Ovary (tissue), 9 donors: ENCODE results near the gene GPR68. TPM values are rescaled to one million over a fixed set of nuclear protein-coding genes. Genes with fewer than 3 reads are reported as not detected.

Source experiments
- DNase-seq, 5 donors: peaks; one replicate each; pipeline ENCODE4 v3.0.0-alpha.2; 2019 to 2020
- H3K27ac ChIP-seq, 2 donors: fragments of 200-600 bp; one replicate each; pipeline versions ENCODE4 v1.5.1 to v1.8.0; 2019 to 2022
- H3K27me3 ChIP-seq: fragments of 200-600 bp; one replicate; pipeline ENCODE4 v1.8.0; 2022
- H3K36me3 ChIP-seq: fragments of 200-600 bp; sonication (generic); one replicate; pipeline ENCODE4 v1.5.1; 2019
- H3K4me1 ChIP-seq: one replicate; pipeline ENCODE4 v1.8.1; 2013; ENCODE audit warnings: mild to moderate bottlenecking, moderate library complexity; ENCODE audit not compliant: insufficient read depth
- H3K4me3 ChIP-seq: fragments of 200-600 bp; sonication (generic); one replicate; pipeline ENCODE4 v1.5.1; 2017
- H3K9me3 ChIP-seq, 2 donors: fragments of 200-600 bp in 1 of 2; sonication (generic) in 1 of 2; one replicate each; pipeline versions ENCODE4 v1.5.1 to v1.8.1; 2013 to 2019; ENCODE audit warnings: mild to moderate bottlenecking in 1 of 2, moderate library complexity in 1 of 2
- EP300 ChIP-seq: sonication (generic); formaldehyde crosslinking; IDR thresholded peaks from one replicate; pipeline ENCODE4 v1.6.1; 2017; ENCODE audit warnings: antibody characterized with exemption
- POLR2A ChIP-seq: fragments of 450-650 bp; IDR thresholded peaks from one replicate; pipeline ENCODE4 v1.6.1; 2017; ENCODE audit warnings: antibody characterized with exemption, mild to moderate bottlenecking, moderate library complexity
- WGBS, 3 donors: extraction: QIAGEN DNeasy Blood & Tissue Kit in 1 of 3; methylation state at CpG; one replicate each; pipeline versions ENCODE4 v1.1.5 to v1.1.7; 2013 to 2017; 5-methylcytosine and 5-hydroxymethylcytosine counted together
- intact Hi-C, 4 donors: fragments of 100-400 bp; cut with DNase I; formaldehyde crosslinking; loops; one replicate each; pipeline versions ENCODE4 v1.11.0 to v1.15.1; 2022 to 2023
- polyA plus RNA-seq, 2 donors: library from polyadenylated mRNA; stranded (reverse); fragments of 200-250 nt in 1 of 2; fragments of 350-450 nt in 1 of 2; fragmentation: Illumina TruSeq in 1 of 2; extraction: RNeasy Lipid Tissue Mini Kit (QIAGEN cat#74804) in 1 of 2; gene quantifications; one replicate each; pipeline ENCODE4 v1.2.3, GENCODE V29; 2013 to 2014
- total RNA-seq, 7 donors: library from RNA; depleted of rRNA in 2 of 7; stranded (reverse); fragments of >200 nt in 2 of 7; fragmentation: NEBNext Ultra II Directional in 3 of 7; extraction: Animal tissue kit (Norgen Biotek cat#: 25700) in 3 of 7; gene quantifications; one replicate each; pipeline versions ENCODE4 v1.1.0 to v1.2.4, GENCODE V29; 2016 to 2023
- TF ChIP-seq, protein P1 (sequence below), 3 donors: fragments of 450-650 bp in 2 of 3; fragments of 200-600 bp in 1 of 3; IDR thresholded peaks; one replicate each; pipeline versions ENCODE4 v1.5.1 to v1.8.0; 2016 to 2022; ENCODE audit warnings: antibody characterized with exemption in 3 of 3, mild to moderate bottlenecking in 1 of 3
- donor health status: DM: no; HTN: no; CAD: no; lungs with moderate emphysema.
- donor health status: DM: no; HTN: no; CAD: no.
- donor health status: Bipolar disorder and iron deficiency.
- donor health status: DM: yes; HTN: yes; CAD: no.
- donor health status: DM: no; HTN: no; CAD: no.
- donor health status: DM: yes; HTN: yes; CAD: no.

GPR68 gene
- total and polyA plus RNA-seq, 9 donors: 0.17 to 0.57 (median 0.36) TPM; not detected in 1

GRCh38 chr14:91258876-91259275, 14.4 kb upstream of the GPR68 start:
- Histone ChIP-seq H3K27ac (no peak overlapping the region), H3K27me3 (no peaks in the 10 kb centered on the region), H3K4me3 (no peak overlapping the region), H3K9me3 (no peaks in the 10 kb centered on the region), H3K36me3 (no peaks in the 10 kb centered on the region), H3K4me1 (peaks cover under 1% of the 10 kb centered on the region)
- TF ChIP-seq, protein P1, sequence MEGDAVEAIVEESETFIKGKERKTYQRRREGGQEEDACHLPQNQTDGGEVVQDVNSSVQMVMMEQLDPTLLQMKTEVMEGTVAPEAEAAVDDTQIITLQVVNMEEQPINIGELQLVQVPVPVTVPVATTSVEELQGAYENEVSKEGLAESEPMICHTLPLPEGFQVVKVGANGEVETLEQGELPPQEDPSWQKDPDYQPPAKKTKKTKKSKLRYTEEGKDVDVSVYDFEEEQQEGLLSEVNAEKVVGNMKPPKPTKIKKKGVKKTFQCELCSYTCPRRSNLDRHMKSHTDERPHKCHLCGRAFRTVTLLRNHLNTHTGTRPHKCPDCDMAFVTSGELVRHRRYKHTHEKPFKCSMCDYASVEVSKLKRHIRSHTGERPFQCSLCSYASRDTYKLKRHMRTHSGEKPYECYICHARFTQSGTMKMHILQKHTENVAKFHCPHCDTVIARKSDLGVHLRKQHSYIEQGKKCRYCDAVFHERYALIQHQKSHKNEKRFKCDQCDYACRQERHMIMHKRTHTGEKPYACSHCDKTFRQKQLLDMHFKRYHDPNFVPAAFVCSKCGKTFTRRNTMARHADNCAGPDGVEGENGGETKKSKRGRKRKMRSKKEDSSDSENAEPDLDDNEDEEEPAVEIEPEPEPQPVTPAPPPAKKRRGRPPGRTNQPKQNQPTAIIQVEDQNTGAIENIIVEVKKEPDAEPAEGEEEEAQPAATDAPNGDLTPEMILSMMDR (IDR thresholded peaks at IDR 0.05): no peak
- TF ChIP-seq POLR2A (no peak), EP300 (no peak)
- intact Hi-C loops: no loop called here
- 79 to 93% (median 89%) methylated on average over 3 of the region's 3 CpGs for WGBS, 3 donors
- DNase-seq: no peak

DNA sequence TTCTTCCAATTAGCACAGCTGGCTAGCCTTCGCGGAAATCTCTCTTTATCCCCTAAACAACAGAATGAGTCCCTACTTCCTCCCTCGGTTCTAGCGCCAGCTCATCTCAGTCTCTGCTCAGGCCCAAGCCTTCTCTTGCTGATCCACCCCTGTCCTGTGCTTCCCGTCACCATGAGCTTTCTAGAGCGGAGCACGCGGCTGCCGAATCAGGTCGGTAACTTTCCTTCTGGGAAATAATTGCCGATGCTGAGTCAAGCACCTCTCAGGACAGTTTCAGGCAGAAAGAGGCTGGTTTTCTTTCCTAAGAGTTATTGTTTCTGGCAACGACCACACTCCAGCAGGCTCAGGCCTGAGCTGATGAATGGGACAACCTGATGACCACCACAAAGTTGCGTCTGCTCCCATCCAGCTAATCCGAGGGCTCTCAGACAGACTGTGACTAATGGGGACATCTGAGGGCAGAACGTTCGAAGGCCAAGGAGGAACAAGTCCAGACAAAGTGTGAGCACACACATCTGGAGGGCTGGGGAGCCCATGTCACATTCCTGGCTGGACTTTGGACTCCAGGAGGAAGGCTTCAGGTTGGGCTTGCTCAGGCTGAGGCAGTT, 13.6 kb upstream of the GPR68 start:
- Histone ChIP-seq H3K36me3 (no peaks in the 10 kb centered on the region), H3K27me3 (no peaks in the 10 kb centered on the region), H3K27ac (no peak overlapping the region), H3K9me3 (no peaks in the 10 kb centered on the region), H3K4me1 (peaks cover 3% of the 10 kb centered on the region), H3K4me3 (no peak overlapping the region)
- intact Hi-C loops: no loop called here
- no peak for DNase-seq
- WGBS, 3 donors: 30 to 32% (median 31%) methylated on average over 16 of the region's 16 CpGs
- no peak for TF ChIP-seq POLR2A
- TF ChIP-seq, protein P1 (IDR thresholded peaks at IDR 0.05): no peak
- TF ChIP-seq EP300: no peak

GRCh38 chr14:91257328-91258010, 13.0 kb upstream of the GPR68 start:
- Histone ChIP-seq H3K27ac (no peak overlapping the region), H3K4me1 (peaks cover 7% of the 10 kb centered on the region), H3K27me3 (no peaks in the 10 kb centered on the region), H3K4me3 (no peak overlapping the region), H3K9me3 (no peaks in the 10 kb centered on the region), H3K36me3 (no peaks in the 10 kb centered on the region)
- TF ChIP-seq EP300: no peak
- TF ChIP-seq, protein P1 (IDR thresholded peaks at IDR 0.05): no peak
- TF ChIP-seq POLR2A: no peak
- no peak for DNase-seq
- intact Hi-C loops: no loop called here
- 33 to 44% (median 41%) methylated on average over 8 of the region's 8 CpGs for WGBS, 3 donors

DNA sequence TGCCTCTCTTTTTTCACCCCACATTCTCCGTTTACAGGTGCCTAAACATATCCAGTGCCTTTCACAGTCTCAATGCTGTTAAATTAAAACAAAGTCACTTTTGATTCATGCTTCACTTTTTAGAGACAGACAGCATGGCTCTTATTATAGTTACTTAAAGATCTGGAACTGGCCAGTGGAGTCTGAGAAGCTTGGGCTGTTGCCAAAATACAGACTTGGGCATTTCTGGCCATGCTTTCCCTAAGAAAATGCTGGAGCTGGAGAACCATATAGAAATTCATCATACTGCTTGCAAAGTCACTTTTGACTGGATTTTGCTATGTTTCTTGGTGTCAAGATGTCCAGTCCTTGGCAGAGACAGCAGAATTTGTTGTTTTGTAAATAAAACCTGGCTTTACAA, 12.2 kb upstream of the GPR68 start:
- intact Hi-C loops: no loop called here
- no peaks in the 10 kb centered on the region for H3K27me3 ChIP-seq
- WGBS, 3 donors: 60 to 74% (median 64%) methylated on average over 1 of the region's 1 CpG
- TF ChIP-seq, protein P1 (IDR thresholded peaks at IDR 0.05): no peak
- TF ChIP-seq POLR2A (no peak), EP300 (no peak)
- no peak for DNase-seq
- peaks cover 7% of the 10 kb centered on the region for H3K4me1 ChIP-seq
- H3K4me3 ChIP-seq: no peak overlapping the region
- no peaks in the 10 kb centered on the region for H3K9me3 ChIP-seq
- no peaks in the 10 kb centered on the region for H3K36me3 ChIP-seq
- H3K27ac ChIP-seq: no peak overlapping the region
